GM12864 (cell line): Measurements from ENCODE around the gene KCTD18.

Source experiments
- DNase-seq: peaks from one replicate; pipeline ENCODE4 v3.0.0-alpha.2; 2011; ENCODE audit warnings: low read depth
- H3K4me3 ChIP-seq: 2 replicates; pipeline ENCODE4 v1.5.1; 2011; ENCODE audit warnings: mild to moderate bottlenecking, low read depth, low read length, control low read depth
- CTCF ChIP-seq: IDR thresholded peaks from 2 replicates; pipeline ENCODE4 v1.5.1; 2011; ENCODE audit warnings: low read depth, mild to moderate bottlenecking, moderate library complexity, low read length, control low read depth, inconsistent platforms; ENCODE audit errors: missing control alignments

The KCTD18 gene

GRCh38 chr2:200456567-200456966, 53.3 kb downstream of the KCTD18 start:
- DNase-seq, result no peak
- no peak overlapping the region for H3K4me3 ChIP-seq
- TF ChIP-seq CTCF, result no peak

- no peak for DNase-seq
- no peak overlapping the region for H3K4me3 ChIP-seq
- no peak for TF ChIP-seq CTCF
These were observed 53.9 kb downstream of the KCTD18 start for GRCh38 chr2:200455958-200456421.

GRCh38 chr2:200454927-200455801, 54.7 kb downstream of the KCTD18 start:
- no peak for DNase-seq
- H3K4me3 ChIP-seq, result no peak overlapping the region
- no peak for TF ChIP-seq CTCF

- no peak overlapping the region for H3K4me3 ChIP-seq
- TF ChIP-seq CTCF, result no peak
- DNase-seq, result no peak
These were observed 55.9 kb downstream of the KCTD18 start for GRCh38 chr2:200453853-200454534.

GRCh38 chr2:200453142-200453852, 56.6 kb downstream of the KCTD18 start:
- TF ChIP-seq CTCF, result no peak
- no peak overlapping the region for H3K4me3 ChIP-seq
- DNase-seq, result no peak

GRCh38 chr2:200452377-200452776, 57.5 kb downstream of the KCTD18 start:
- TF ChIP-seq CTCF, result no peak
- DNase-seq, result no peak
- H3K4me3 ChIP-seq, result no peak overlapping the region
